ENCODE data around the gene SPAG16.

- TF ChIP-seq POLR2AphosphoS5 (IDR thresholded peaks at IDR 0.05; ENCODE audit: borderline replicate concordance, low read depth, low read length) = no peak
- TF ChIP-seq EZH2 (IDR thresholded peaks at IDR 0.05) = no peak
Measured at GRCh38 chr2:214127571-214127970, 843.3 kb downstream of the SPAG16 start.
